Common myeloid progenitor, CD34-positive (primary cell): ENCODE measurements around the gene PCK1.

Experiments
- CTCF ChIA-PET: fragments of 350-600 bp; sonication (Branson Sonifier 250); formaldehyde crosslinking; loops from one replicate; lab custom pipeline; 2021; ENCODE audit warnings: antibody characterized with exemption; lab: Charles Lee
- POLR2A ChIA-PET: fragments of 350-600 bp; sonication (Branson Sonifier 250); formaldehyde crosslinking; loops from one replicate; lab custom pipeline; 2021; ENCODE audit warnings: antibody characterized with exemption; lab: Charles Lee
- DNase-seq, 3 donors: peaks; one replicate each; pipeline versions ENCODE4 v3.0.0 to v3.0.0-alpha.2; 2013
- H3K27ac ChIP-seq, 2 experiments: 1 replicate in 1 of 2; 2 replicates in 1 of 2; pipeline ENCODE4 v1.7.0; 2013; ENCODE audit warnings: inconsistent platforms in 2 of 2, low read length in 2 of 2, mild to moderate bottlenecking in 2 of 2, low read depth in 1 of 2, moderate library complexity in 1 of 2; ENCODE audit not compliant: severe bottlenecking in 2 of 2, insufficient read depth in 1 of 2, poor library complexity in 1 of 2
- H3K27me3 ChIP-seq, 5 experiments: replicated peaks in 2 of 5; 1 replicate in 3 of 5; 2 replicates in 2 of 5; pipeline versions ENCODE4 v1.6.1 to v1.7.0; 2013; ENCODE audit warnings: low read length in 4 of 5, mild to moderate bottlenecking in 2 of 5, moderate library complexity in 2 of 5, inconsistent platforms in 1 of 5; ENCODE audit not compliant: insufficient read depth in 5 of 5, control insufficient read depth in 4 of 5
- H3K36me3 ChIP-seq, 4 experiments: 1 replicate in 2 of 4; 2 replicates in 2 of 4; pipeline versions ENCODE4 v1.6.1 to v1.7.0; 2013; ENCODE audit warnings: low read length in 3 of 4, control low read depth in 1 of 4, mild to moderate bottlenecking in 1 of 4; ENCODE audit not compliant: control insufficient read depth in 4 of 4, insufficient read depth in 4 of 4
- H3K4me1 ChIP-seq, 4 experiments: 1 replicate in 3 of 4; 2 replicates in 1 of 4; pipeline versions ENCODE4 v1.6.1 to v1.7.1; 2013; ENCODE audit warnings: low read length in 3 of 4, mild to moderate bottlenecking in 3 of 4, control low read depth in 1 of 4, inconsistent platforms in 1 of 4, moderate library complexity in 1 of 4; ENCODE audit not compliant: control insufficient read depth in 4 of 4, insufficient read depth in 4 of 4; ENCODE audit errors: control extremely low read depth in 1 of 4
- H3K4me3 ChIP-seq, 7 experiments: 1 replicate in 4 of 7; 2 replicates in 3 of 7; pipeline versions ENCODE4 v1.5.1 to v1.7.0; 2013; ENCODE audit warnings: mild to moderate bottlenecking in 7 of 7, low read length in 6 of 7, moderate library complexity in 6 of 7, inconsistent platforms in 2 of 7, low read depth in 2 of 7, control low read depth in 1 of 7; ENCODE audit not compliant: insufficient read depth in 4 of 7, control insufficient read depth in 1 of 7; ENCODE audit errors: extremely low read depth in 1 of 7
- H3K9me3 ChIP-seq, 5 experiments: 1 replicate in 4 of 5; 2 replicates in 1 of 5; pipeline versions ENCODE4 v1.6.1 to v1.7.1; 2013; ENCODE audit warnings: low read length in 4 of 5, mild to moderate bottlenecking in 2 of 5, inconsistent platforms in 1 of 5, low read depth in 1 of 5, moderate library complexity in 1 of 5; ENCODE audit not compliant: control insufficient read depth in 4 of 5, insufficient read depth in 2 of 5; ENCODE audit errors: control extremely low read depth in 1 of 5
- WGBS: methylation state at CpG from one replicate; pipeline ENCODE4 v1.1.5; 2013; ENCODE audit not compliant: insufficient coverage; 5-methylcytosine and 5-hydroxymethylcytosine counted together

The PCK1 gene

GRCh38 chr20:57544838-57545564 lies 15.9 kb upstream of the PCK1 start:
- ChIA-PET POLR2A (no interaction called here), CTCF (interaction anchor here (0.9 kb wide), 1 partner anchor 42 kb away, joined by 3 read pairs; no protein-coding TSS in a partner anchor)
- no peak for DNase-seq
- Histone ChIP-seq H3K27me3 (peaks cover 2 to 17% (median 12%) of the 10 kb centered on the region in 5 experiments), H3K27ac (no peak overlapping the region), H3K4me1 (no peaks in the 10 kb centered on the region), H3K36me3 (no peaks in the 10 kb centered on the region), H3K9me3 (no peaks in the 10 kb centered on the region), H3K4me3 (no peak overlapping the region)
- WGBS: 79% methylated on average over 8 of the region's 12 CpGs

- no peaks in the 10 kb centered on the region for H3K9me3 ChIP-seq
- POLR2A ChIA-PET: interaction anchor here (0.6 kb wide), 1 partner anchor 352 kb away, joined by 3 read pairs; no protein-coding TSS in a partner anchor
- H3K4me3 ChIP-seq: no peak overlapping the region
- DNase-seq: no peak
- H3K36me3 ChIP-seq: no peaks in the 10 kb centered on the region
- CTCF ChIA-PET: interaction anchor here (0.9 kb wide), 1 partner anchor 43 kb away, joined by 3 read pairs; no protein-coding TSS in a partner anchor
- H3K4me1 ChIP-seq: no peaks in the 10 kb centered on the region
- 93% methylated on average over 12 of the region's 12 CpGs for WGBS
- H3K27me3 ChIP-seq: peaks cover 2 to 17% (median 10%) of the 10 kb centered on the region in 5 experiments
- H3K27ac ChIP-seq: no peak overlapping the region
Observed at GRCh38 chr20:57545927-57546662, 14.8 kb upstream of the PCK1 start.

DNA sequence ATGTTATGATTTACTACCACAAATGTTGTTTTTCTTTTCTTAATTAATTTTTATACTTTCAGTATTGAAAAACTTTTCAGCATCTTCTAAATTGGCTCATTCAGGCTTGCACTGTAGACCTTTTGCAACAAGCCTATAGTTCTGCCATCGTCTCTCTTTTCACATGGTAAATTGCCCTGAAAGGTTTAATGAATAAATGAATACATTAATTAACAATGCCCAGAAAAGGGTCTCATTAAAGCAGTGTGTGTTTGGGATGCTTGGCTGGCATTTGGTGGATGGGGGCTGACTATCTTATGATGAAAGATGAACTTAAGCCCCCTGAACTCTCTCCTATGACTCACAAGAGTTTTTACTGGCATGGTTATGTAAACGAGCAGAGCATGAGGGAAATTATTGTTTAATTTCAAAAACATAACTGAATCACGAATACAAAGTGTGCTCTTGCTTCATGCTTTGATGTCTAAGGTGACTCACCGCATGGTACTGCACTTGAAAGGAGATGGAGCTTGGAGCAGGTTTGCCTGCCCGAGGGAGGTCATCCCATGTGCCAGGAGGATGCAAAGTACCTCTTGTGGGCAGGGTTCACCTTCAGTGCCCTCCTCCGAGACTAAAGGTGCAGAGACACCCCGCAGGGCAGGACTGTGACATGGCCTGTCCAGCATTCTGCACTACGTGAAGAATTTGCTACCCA lies 13.8 kb upstream of the PCK1 start:
- Histone ChIP-seq H3K27me3 (peaks cover 2 to 17% (median 7%) of the 10 kb centered on the region in 5 experiments), H3K27ac (no peak overlapping the region), H3K4me3 (no peak overlapping the region), H3K36me3 (no peaks in the 10 kb centered on the region), H3K9me3 (no peaks in the 10 kb centered on the region), H3K4me1 (no peaks in the 10 kb centered on the region)
- 100% methylated on average over 4 of the region's 8 CpGs for WGBS
- DNase-seq: no peak
- ChIA-PET POLR2A (no interaction called here), CTCF (no interaction called here)

- CTCF ChIA-PET: interaction anchor here (1.5 kb wide), 1 partner anchor 9 kb away, joined by 5 read pairs; no protein-coding TSS in a partner anchor
- Histone ChIP-seq H3K4me1 (no peaks in the 10 kb centered on the region), H3K4me3 (no peak overlapping the region), H3K36me3 (no peaks in the 10 kb centered on the region), H3K9me3 (no peaks in the 10 kb centered on the region), H3K27ac (no peak overlapping the region), H3K27me3 (peaks cover 2 to 14% (median 5%) of the 10 kb centered on the region in 5 experiments)
- POLR2A ChIA-PET: no interaction called here
- DNase-seq: no peak
- WGBS: 91% methylated on average over 18 of the region's 21 CpGs
Observed at GRCh38 chr20:57548177-57549058, 12.5 kb upstream of the PCK1 start.

DNA sequence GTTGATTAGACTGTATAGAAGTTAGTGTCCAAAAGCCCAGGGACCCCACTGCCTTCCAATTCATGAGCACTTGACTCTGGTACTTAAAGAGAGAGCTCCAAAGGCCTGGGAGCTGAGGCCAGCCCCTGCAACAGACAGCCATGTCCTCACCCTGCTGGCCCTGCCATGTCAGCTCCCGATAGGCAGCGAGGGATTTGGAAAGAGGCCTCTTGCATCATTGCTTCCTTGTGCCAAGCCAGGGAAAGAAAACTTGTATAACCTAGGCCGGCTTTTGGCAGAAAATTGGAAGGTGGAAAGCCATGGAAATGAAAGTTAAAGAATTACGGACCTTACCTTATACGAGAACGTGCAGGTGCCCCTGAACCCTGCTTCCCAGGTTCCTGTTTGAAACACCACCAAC lies 8.4 kb upstream of the PCK1 start:
- peaks cover 0 to 27% (median 10%) of the 10 kb centered on the region in 5 experiments for H3K27me3 ChIP-seq
- no peak for DNase-seq
- H3K36me3 ChIP-seq: no peaks in the 10 kb centered on the region
- H3K27ac ChIP-seq: no peak overlapping the region
- 100% methylated on average over 5 of the region's 6 CpGs for WGBS
- no peaks in the 10 kb centered on the region for H3K9me3 ChIP-seq
- no peak overlapping the region for H3K4me3 ChIP-seq
- ChIA-PET POLR2A (no interaction called here), CTCF (interaction anchor here (1.2 kb wide), 1 partner anchor 21 kb away, joined by 3 read pairs; no protein-coding TSS in a partner anchor)
- no peaks in the 10 kb centered on the region for H3K4me1 ChIP-seq

GRCh38 chr20:57553376-57554018 lies 7.4 kb upstream of the PCK1 start:
- Histone ChIP-seq H3K4me3 (no peak overlapping the region), H3K9me3 (no peaks in the 10 kb centered on the region), H3K4me1 (no peaks in the 10 kb centered on the region), H3K36me3 (no peaks in the 10 kb centered on the region), H3K27ac (no peak overlapping the region), H3K27me3 (peaks cover 0 to 35% (median 10%) of the 10 kb centered on the region in 5 experiments)
- WGBS: 90% methylated on average over 11 of the region's 11 CpGs
- ChIA-PET CTCF (interaction anchor here (1.2 kb wide), 1 partner anchor 22 kb away, joined by 3 read pairs; no protein-coding TSS in a partner anchor), POLR2A (no interaction called here)
- no peak for DNase-seq
